Measurements from ENCODE around the gene MEIS1.

Gene MEIS1

DNA sequence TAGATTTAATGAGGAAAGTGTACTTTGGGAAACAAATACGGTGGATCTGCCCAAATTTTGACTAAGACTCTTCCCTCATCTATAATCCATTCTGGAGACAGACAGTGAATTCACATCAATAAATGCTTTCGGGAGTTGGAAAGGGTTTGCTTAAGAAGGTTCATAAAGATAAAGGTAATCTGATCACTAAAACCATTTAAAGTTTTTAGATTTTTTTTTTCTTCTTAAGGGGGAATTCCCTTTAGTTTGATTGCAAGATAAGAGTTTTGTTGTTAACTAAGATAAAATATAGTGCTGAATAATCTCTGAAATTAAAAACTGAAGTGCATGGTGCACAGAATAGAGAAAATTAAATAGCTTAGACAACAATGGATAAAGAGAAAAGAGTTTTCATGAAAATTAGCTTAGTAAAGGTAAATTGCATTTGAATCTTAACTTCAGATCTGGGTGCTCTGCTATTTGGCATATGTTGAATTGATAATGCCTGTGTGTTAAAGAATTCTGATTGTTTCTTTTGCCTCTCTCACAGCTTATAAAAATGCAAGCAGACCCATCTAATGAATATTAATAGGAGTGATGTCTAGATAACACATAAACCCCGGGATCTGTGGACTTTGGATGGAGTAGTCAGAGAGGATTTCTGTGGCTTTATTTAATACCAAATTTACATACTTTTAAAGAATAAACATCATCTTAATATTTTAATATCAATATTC, 100.8 kb downstream of the MEIS1 start:
- DNase-seq (ENCODE audit: low read depth) = no peak

DNA sequence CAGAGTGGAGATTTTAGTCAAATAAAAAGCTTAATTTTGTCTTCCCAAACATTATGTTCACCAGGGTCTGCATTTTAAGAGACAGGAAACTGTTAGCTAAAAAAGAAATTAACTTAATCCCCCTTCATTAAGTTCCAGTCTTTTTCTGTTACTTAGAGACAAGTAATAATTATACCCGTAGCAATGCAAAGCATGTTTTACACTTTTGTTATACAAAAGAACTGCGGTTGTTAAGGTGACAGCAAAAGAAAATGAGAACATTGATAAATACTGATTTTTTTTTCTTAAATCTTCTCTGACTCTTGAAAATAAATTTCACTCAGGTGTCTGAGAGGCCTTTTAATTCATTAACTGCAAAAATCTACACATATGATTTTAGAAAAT, 101.4 kb downstream of the MEIS1 start:
- no peak for DNase-seq (ENCODE audit: low read depth)

GRCh38 chr2:66536997-66537396, 102.1 kb downstream of the MEIS1 start:
- DNase-seq (ENCODE audit: low read depth) = no peak

GRCh38 chr2:66538291-66538690, 103.4 kb downstream of the MEIS1 start:
- DNase-seq (ENCODE audit: low read depth) = no peak

DNA sequence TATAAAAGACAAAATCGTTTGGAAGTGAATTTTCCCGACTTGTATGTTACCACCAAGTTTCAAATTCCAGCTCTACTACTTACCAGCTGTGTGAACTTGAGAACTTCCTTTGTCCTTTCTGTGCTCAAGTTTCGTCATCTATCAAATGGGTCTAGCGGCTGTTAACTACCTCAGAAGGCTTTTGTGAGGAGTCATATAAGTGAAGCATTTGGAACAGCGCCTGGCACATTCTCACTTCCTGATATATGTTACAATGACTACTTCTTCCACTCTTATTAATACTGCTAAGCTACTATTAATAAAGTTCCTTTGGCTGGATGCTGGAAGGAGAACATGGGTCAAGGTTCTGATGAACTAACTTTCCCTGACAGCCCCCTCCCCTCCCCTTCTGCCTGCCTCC, 104.5 kb downstream of the MEIS1 start:
- DNase-seq (ENCODE audit: low read depth) = no peak

DNA sequence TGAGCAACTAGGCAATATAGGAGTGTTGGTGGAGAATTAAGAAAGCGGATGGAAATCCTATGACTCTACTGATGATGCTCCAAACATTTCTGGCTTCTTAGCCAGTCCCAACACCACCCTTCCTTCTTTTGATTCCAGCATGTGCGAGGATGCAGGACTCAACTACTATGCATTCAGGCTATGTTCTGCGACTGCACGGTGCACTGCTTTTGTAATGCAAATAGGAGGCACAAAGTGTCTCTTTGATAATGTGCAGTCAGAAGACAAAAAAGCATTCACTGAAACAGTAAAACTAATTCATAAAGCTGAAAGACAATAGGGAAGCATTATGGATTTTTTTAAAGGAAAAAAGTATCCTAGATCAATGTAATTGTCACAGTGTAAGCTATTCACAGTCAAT, 106.7 kb downstream of the MEIS1 start:
- no peak for DNase-seq (ENCODE audit: low read depth)

GRCh38 chr2:66543257-66543767, 108.4 kb downstream of the MEIS1 start:
- DNase-seq (ENCODE audit: low read depth) = no peak

GRCh38 chr2:66544258-66544657, 109.3 kb downstream of the MEIS1 start:
- DNase-seq (ENCODE audit: low read depth) = no peak

DNA sequence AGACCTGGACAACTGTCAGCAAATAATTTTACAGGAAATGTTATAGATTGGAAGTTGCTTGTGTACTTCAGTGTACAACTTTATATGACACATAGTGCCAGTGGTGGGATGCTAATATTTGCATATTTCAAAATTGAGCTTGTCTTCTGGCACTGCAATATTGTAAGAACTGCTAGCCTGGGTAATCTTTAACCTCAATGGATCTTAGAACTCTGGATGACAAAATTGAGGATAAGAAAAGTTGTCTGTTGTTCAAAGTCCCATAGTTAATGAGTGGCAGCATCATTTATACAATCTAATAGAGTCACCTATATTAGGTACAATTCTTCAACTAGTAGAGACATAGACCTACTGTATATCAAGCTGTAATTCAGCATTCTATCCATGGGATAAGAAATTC, 110.3 kb downstream of the MEIS1 start:
- no peak for DNase-seq (ENCODE audit: low read depth)

GRCh38 chr2:66547118-66547517, 112.2 kb downstream of the MEIS1 start:
- DNase-seq (ENCODE audit: low read depth) = no peak

GRCh38 chr2:66547887-66548286, 113.0 kb downstream of the MEIS1 start:
- DNase-seq (ENCODE audit: low read depth) = no peak

- no peak for DNase-seq (ENCODE audit: low read depth)
Measured at GRCh38 chr2:66548422-66548821, 113.5 kb downstream of the MEIS1 start.

DNA sequence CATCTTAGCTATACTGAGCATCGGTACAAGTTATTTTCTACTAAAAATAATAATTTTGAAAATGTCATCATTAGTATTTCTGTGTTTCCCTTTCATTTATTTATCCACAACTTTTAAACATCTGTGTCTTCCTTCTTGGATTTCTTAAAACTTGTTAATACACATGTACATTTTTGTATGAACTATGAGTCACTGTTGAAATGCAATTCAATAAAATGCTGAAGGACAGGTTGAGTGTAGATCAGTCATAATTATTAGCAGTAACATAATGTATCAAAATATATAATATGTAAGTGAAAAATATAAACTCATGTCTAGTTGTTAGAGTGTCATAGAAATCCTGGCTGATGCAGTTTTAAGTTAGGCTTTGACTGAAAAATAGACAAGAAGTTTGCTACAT, 115.9 kb downstream of the MEIS1 start:
- DNase-seq (ENCODE audit: low read depth) = no peak

GRCh38 chr2:66553370-66553769, 118.4 kb downstream of the MEIS1 start:
- DNase-seq (ENCODE audit: low read depth) = no peak

DNA sequence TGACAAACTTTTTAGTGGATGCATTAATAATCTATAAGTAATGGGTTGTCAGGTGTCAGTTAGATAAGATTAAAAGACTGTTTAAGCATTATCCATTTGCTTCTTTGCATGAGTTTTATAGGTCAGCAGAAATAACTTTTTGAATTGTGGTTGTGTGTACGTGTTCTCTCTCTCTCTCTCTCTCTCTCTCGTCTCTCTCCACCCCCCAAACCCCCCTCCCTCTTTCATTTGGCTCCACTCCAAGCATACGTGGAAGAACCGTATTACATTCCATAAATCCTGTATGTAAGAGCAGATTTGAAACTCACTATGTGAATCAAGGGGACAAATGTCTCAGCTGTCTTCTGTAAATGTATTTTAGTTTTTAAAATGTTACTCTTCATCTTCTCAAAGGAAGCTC, 120.2 kb downstream of the MEIS1 start:
- no peak for DNase-seq (ENCODE audit: low read depth)

DNA sequence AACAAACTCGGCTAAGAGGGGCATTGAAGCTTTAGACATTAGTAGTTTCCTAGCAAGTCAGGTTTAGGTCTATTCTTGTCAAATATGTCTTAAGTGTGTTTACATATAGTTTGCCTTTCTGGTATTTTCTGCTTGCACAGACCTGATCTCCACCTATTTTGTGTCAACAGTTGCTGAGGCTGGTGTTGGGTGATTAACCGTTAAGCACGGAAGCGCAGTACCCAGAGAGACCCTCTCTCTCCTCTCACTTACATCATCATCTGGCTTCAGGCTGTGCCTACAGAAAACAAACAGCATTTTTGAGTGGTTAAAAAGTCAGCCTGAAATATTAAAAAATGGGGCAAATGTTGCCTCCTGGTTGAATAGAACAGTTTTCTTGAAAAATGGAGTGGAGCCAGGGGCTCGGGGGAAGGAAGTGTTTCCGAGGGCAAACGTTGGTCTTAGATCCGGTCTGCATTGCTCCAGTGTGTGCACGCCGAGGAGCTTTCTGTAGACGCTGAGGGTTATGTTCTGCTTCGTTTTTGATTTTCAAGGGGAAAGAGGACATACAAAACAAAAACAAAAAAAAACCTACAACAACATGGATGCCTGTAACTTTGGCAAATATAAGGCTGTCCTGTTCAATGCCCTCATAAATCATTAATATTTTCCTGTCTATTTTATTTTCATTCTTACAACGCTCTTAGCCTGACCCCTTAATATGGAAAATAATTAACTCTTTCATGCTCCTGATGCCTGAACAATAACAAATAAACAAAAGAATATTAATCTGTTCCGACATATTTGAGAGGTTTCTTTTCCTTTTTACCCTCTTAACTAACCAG, 120.8 kb downstream of the MEIS1 start:
- no peak for DNase-seq (ENCODE audit: low read depth)

GRCh38 chr2:66559672-66560071, 124.7 kb downstream of the MEIS1 start:
- DNase-seq (ENCODE audit: low read depth) = no peak

DNA sequence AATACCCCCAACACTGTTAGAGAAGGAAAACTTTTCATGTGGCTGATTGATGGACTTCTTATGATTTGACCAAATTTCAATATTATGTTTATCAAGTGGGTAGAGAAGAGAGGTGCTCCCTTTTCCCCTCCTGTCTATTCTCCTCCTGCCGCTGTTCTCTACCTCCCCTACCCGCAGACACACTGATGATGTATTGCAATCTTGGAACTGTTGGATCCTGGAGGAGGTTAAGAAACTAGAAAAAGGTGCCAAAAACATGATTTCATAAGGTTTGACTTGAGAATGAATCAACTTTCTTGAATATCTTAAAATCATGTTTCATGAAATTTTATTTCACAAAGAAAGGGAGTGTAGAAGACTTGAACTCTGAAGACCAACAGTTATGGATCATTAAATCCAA, 125.8 kb downstream of the MEIS1 start:
- DNase-seq (ENCODE audit: low read depth) = no peak

- DNase-seq (ENCODE audit: low read depth) = no peak
Measured at GRCh38 chr2:66561645-66562303, 126.8 kb downstream of the MEIS1 start.

GRCh38 chr2:66562304-66562685, 127.4 kb downstream of the MEIS1 start:
- DNase-seq (ENCODE audit: low read depth) = no peak

DNA sequence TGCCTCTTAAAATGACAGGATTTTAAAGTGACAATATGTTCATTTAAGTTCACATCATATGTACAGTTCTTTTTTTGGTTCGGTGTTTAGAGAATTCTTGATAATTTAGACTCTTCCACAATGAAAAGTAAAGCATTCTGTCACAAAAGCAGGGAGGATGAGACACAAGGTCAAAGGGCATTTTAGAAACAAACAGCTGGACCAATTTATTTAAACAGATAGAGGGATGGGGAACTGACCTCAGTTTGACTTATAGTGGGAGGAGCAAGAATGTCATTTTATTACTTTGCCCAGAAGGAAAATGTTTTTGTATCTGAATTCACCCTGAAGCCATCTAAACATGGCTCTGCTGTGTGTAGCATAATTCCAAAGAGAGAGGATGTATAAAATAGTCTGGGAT, 128.5 kb downstream of the MEIS1 start:
- DNase-seq (ENCODE audit: low read depth) = no peak

- no peak for DNase-seq (ENCODE audit: low read depth)
Measured at GRCh38 chr2:66565291-66565690, 130.4 kb downstream of the MEIS1 start.
